ENCODE measurements around the gene OR1D5. TPM values are rescaled to one million over a fixed set of nuclear protein-coding genes. Genes with fewer than 3 reads are reported as not detected.
"Not testable (repeated sequence)": the region's sequence is repeated elsewhere in the genome, so short reads cannot be mapped to it uniquely, and the experiment has no call there.

OR1D5 gene
- polyA plus RNA-seq, 10 donors: not detected

DNA sequence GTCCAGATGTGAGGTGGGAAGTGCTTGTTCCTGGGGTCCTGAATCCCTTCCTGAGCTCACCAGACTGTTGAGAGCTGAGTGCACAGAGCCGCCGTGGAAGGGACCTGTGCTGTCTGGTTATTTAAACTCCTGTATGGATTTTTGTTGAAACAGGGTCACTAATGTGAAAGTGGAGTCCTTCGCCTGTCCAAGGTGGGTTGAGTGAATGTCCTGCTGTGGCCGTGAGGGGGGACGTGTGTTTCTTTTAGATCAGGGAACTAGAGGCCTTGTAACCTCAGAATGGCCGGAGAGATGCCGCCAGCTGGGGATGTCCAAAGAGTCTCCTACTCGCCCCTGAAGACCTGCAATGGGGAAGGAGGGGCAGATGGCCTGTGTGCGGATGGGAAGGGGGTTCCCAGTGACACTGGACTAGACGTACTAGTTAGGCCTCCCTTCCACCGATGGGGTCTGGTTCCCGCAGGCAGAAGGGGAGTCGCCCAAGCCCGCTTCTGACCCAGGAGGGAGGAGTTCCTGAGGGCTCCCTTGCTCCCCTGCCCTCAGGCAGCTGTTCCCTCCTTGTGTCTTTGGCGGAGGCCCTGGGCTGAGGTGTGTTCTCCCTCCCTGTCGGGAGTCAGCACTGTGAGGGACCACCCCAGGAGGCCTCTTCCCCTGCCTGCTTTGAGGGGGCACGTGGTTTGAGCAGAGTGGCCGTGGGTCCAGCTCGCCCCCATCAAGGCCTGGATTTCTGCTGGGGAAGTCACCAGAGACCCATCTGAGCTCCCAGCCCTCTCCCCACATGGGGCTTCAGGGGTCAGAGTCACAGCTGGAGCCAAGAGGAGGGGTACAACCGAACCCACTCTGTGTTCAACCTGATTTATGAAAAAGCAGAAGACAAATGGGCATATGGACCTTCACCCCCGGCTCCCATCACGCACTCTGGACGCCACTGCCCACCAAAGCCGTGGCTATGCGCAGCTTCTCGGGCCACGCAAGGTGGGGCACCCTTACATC, 30.9 kb downstream of the OR1D5 start:
- no peak for DNase-seq

DNA sequence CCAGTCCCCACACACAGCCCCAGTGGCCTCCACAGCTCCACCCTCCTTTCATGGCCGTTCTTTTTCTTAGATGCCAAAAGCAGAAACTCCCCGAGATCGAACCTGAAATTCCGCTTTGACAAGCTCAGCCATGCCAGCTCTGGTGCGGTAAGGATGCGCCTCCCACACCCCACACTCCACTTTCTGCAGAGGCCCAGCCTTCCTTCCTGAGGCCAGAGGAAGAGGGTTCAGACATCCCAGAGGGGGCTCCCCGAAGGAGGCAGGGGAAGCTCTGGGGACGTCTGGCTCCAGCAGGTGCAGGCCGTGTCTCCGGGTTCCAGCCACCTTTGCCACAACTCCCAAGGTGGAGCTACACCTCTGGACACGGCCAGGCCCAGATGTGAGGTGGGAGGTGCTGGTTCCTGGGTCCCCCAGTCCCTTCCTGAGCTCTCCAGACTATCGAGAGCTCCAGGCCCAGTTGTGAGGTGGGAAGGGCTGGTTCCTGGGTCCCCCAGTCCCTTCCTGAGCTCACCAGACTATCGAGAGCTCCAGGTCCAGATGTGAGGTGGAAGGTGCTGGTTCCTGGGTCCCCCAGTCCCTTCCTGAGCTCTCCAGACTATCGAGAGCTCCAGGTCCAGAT, 32.4 kb downstream of the OR1D5 start:
- DNase-seq: not testable (repeated sequence)

DNA sequence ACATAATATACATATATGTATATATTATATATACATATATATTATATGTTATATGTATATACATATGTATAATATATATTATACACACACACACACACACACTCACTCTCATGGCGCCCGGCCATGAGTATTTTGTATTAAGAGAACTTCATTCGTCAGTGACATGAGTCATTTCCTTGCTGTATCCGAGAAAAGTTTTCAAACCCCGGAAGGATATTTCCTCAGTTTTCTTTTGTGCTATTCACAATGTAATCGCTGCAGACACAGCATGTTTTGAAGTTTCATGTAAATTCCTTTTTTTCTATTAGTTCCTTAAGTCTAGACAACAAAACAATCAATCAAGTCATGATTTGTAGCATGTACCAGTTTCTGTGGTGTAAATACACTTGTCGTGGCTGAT, 33.3 kb downstream of the OR1D5 start:
- peak in 1 of 3 donors; percentile 36 for DNase-seq

DNA sequence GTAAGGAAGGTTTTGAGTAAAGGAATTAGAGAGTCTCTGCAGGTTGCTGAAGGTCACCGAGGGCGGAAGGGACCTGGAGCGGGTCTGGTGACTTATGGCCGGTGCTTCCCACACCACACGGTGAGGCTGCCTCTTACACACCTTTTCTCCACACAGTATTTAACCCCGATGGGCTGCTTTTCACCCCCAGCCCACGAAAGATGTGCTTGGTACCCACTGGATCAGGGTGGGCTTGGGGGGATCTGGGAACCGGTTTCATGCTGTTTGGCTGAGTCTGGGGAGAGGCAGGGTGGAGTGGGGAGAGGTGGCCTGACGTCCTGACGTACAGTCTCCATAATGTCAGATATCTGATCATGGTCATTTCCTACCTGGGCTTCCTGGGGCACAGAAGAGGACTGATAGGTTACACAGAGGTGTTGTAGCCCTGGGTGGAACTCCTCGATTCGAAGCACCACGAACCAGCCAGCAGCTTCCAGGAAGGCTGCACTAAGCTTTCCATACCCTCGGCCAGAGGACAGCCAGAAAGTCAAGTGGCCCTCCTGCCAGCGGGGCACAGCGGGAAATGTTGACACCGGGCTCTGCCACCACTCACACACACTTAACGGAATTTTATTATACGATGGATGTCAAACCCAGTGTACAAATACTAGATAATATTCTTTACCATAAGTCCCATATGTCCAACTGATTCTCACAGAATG, 34.0 kb downstream of the OR1D5 start:
- DNase-seq: no peak

DNA sequence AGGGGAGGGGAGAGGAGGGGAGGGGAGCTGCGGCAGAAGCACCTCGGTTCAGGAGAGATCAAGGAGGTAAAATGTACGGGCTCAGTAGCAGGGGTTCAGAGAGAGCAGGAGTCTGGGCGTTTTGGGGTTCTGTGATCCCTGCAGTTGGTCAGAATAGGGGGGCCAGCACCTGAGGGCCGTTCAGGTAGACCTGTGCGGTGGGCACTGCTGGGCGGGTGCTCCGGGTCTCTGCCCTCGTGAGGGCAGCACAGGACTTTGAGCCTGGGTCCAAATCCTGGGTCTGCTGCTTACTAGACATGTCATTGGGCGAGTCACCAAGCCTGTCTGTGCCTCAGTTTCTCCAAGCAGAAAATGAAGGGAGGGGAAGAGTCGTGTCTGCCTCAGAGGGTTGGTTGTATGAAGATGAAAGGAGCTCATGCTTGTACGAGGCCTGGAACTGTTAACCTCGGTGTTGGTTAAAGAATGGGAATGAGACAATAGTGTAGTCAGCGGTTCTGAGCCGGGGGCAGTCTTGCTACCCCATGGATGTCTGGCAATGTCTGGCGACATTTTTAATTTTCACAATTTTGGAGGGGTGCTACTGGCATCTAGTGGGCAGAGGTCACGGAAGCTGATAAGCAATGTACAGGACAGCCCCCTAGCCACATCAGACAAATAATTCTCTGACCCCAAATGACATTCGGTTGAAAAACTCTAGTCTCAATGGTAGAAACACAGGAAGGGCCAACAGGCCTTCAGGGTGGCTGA, 35.4 kb downstream of the OR1D5 start:
- no peak for DNase-seq

DNA sequence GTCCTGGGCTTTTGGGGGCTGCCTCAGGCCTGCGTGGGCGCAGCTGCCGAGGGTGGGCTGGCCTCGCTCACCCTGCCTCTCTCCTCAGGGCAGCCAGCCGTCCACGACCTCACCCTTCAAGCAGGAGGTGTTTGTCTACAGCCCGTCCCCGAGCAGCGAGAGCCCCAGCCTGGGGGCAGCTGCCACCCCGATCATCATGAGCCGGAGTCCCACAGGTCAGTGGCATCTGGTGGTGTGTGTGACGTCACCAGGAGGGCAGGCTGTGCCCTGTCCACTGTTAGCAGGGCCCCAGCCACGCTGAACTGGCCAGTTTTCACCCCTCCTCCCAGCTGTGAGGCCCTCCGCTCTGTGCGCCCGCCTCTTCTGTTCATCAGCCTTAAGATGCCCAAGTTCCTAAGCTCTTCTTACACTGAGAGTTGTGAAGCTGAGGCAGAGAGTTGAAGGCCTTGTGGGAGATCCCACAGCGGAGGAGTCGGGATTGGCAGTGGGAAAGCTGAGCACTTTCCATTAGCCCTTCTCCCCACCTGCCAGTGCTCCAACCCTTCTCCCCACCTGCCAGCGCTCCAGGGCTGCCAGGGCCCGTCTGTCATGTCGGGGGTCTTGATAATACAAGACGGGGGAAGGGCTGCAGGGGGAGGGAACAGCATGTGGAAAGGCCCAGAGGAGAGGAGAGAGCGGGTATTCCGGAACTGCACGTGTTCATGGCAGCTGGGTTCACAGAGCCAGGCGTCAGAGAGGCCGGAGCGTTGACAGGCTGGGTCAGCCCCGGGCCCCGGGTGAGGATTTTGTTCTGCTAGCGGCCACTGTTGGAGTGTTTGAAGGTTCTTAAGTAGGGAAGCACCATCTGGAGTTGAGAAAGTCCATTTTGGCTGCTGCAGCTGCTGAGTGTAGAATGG, 36.3 kb downstream of the OR1D5 start:
- DNase-seq: no peak

DNA sequence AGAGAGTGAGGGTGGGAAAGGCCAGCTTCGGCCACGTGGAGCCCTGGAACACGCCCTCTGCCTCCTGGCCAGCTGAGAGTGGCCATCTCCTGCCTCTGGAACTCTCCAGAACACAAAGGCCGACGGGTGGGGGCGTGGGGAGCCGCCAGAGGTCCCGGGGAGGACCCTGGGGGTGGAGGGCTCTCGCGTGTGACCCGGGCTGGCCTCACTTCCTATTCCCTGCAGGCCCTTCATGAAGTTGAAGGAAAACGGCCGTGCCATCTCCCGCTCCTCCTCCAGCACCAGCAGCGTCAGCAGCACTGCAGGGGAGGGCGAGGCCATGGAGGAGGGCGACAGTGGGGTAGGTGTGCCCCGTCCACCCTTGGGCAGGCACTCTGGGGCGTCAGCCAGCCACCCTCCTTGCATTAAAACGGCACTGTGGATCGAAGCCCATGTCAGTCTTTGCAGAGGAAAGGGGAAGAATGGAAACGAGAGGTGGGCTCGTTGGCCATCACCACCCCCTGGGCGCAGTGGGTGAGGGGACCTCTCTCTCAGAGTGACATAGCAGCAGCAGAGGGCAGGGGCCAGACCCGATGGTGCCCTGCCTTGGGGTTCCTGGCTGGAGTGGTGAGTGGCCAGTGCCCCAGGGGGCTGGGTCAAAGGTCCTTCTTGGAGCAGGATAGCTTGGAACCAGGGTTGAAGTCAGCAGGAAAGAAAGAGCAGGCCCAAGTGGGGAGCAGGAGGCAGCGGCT, 37.1 kb downstream of the OR1D5 start:
- no peak for DNase-seq

DNA sequence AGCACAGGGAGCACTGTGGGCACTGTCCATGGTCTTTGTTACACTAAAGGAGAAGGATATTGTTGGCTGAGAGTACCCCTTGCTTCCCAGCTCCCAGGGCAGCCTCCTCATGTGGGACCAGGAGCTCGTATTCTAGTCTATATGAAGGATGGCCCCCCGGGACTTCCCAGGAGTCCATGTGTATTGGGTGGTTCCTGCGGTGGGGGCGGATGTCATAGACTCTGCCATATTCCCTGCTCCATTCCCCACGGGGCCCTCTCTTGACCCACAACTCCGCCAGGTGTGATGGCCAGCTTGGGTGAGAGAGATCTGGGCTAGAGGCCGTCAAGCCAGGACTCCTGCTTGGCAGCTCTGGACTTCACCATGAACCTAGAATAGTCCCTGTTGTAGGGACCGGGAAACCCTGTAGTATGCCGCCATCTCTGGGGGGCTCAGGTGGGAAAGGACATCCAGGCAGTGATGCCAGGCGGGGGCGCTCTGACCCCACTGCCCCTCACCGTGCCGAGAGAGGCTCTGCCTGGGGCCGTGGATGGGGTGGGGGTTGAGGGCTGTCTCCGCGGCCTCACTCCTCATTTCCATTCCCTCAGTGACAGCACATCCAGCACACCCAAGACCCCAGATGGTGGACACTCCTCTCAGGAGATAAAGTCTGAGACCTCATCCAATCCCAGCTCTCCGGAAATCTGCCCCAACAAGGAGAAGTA, 37.8 kb downstream of the OR1D5 start:
- DNase-seq: no peak

DNA sequence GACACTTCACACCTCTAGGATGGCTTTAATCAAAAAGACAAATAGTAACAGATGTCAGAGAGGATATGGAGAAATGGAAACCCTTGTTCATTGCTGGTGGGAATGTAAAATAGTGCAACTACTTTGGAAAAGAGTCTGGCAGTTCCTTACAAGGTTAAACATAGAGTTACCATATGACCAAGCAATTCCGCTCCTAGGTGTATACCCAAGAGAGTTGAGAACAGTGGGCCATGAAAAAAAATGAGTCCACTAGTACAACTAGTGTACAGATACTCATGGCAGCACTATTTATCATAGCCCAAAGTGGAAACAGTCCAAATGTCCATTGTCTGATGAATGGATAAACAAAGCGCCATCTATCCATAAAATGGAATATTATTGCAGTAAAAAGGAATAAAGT, 39.1 kb downstream of the OR1D5 start:
- no peak for DNase-seq

DNA sequence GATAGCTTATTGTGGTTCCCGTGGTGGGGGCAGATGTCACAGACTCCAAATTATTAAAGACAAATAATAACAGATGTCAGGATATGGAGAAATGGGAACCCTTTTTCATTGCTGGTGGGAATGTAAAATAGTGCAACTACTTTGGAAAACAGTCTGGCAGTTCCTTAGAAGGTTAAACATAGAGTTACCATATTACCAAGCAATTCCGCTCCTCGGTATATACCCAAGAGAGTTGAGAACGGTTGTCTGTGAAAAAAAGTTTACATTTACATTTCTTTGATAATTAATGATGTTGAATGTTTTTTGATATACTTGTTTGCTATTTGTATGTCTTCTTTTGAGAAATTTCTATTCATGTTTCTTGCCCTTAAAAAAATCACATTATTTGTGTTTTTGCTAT, 41.2 kb downstream of the OR1D5 start:
- DNase-seq: no peak

DNA sequence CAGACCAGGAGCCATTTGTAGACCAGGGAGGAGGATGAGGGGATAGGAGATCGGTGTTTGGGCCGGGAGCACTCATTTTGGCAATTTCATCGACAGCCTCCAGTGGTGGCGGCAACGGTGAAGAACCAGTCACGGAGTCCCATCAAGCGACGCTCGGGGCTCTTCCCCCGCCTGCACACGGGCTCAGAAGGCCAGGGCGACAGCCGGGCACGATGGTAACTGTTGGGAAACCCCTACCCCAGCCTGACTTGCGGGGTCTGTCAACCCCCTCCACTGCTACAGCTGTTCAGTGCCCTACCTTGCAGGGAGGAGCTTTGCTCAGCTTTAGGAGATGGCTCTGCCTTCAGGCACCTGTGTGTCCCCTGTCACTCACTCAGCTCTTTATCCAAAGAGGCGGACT, 43.0 kb downstream of the OR1D5 start:
- DNase-seq: no peak

DNA sequence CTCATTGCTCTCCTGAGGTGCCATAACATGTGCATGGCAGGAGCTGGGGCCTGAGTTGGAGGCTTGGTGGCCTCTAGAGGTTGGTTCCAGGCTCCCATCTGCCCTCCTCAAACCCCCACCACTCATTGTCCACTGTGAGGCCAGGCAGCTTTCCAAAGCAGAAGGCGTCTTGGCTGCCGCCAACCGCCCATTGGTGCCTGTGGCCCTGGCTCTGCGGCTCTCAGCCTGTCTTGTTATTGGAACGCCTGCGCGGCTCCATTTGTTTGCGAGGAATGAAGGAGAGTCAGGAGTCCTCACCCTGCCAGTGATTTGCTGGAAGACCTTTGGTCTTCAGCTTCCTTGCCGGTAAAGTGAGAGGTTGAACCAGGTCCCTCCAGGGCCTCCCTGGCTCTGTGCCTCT, 43.6 kb downstream of the OR1D5 start:
- no peak for DNase-seq

DNA sequence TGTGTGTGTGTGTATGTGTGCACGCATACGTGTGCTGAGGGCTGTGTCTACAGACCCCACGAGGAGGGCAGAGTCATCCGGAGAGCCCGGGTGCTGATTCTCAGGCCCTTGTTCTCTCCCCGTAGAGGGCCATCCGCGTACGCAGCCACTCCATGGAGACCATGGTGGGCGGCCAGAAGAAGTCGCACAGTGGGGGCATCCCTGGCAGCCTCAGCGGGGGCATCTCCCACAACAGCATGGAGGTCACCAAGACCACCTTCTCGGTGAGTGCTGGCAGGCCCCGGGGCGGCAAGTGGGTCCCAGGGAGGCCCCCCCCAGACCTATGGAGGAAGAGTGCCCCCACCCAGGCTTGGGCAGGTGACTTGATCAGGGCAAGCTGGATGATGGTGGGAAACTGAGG, 45.5 kb downstream of the OR1D5 start:
- DNase-seq: no peak

DNA sequence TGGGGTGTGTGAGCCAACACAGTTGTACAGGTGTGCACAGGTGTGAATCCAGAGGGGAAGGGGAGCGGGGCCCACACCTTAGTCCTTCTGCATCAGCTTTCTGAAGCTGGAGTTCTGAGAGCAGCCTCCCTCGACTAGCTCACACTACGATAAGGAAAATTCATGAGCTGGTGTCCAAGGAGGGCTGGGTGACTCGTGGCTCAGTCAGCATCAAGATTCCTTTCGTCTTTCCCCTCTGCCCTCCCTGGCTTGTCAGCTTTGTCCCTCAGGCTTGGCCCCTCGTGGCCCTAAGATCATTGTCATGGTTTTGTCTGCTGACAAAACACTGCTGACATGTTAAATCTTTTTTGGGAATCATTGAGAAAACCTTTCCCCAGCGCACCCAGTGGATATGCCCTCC, 47.5 kb downstream of the OR1D5 start:
- no peak for DNase-seq

DNA sequence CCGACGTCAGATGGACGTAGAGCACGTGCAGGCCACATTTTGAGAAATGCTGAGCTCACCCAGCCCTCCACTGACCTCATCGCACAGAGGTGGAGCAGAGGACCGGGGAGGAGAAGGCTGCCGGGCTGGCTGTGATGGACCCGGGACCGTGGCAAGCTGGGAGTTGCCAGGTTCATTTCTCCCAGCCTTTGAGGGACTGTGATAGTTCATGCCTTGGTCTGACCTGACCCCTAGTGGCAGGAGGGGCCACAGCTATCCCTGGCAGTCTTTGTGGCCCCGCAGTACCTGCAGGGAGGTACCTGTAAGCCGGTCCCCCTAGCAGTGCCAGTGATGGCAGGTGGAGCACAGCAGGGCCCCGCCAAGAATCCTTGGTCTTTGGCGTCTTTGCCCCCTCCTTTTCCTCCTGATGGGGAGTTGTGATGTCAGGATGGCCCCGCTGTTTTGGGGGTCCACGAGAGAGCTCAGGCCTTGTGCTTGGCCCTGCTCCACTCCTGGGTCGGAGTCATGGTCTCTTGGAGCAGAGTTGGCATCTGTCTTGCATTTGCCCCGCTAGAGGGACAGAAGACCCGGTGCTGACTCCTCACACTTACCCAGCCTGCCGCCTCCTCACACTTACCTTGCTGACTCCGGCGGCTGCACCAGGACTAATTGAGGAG, 50.4 kb downstream of the OR1D5 start:
- peak; percentile 34 to 73 (median 55) for DNase-seq
